IPS-NIHi7 (cell line): ENCODE data around the gene HBA1.
"Not testable (repeated sequence)": the region's sequence is repeated elsewhere in the genome, so short reads cannot be mapped to it uniquely, and the experiment has no call there.

Source experiments
- DNase-seq: peaks from one replicate; pipeline ENCODE4 v3.0.0; 2012; ENCODE audit warnings: mixed read lengths; ENCODE audit errors: extremely low spot score

Gene HBA1

GRCh38 chr16:203246-203645 is 26.8 kb downstream of the HBA1 start:
- no peak for DNase-seq

- not testable (repeated sequence) for DNase-seq
Measured at GRCh38 chr16:204046-204445, 27.6 kb downstream of the HBA1 start.

DNA sequence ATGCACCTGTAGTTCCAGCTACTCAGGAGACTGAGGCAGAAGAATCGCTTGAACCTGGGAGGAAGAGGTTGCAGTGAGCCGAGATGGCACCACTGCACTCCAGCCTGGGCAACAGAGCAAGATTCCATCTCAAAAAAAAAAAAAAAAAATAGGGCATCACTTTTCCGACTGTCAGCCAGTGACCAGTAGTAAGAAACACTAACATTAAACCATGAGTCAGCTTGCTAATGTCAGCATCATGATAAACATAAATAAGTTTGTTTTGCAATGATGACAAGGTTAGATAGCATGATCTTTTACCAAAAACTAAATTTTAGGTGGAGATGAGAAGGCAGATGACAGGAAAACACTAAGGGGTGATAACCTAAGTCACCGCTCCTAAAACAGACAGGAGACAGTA is 32.9 kb downstream of the HBA1 start:
- not testable (repeated sequence) for DNase-seq

DNA sequence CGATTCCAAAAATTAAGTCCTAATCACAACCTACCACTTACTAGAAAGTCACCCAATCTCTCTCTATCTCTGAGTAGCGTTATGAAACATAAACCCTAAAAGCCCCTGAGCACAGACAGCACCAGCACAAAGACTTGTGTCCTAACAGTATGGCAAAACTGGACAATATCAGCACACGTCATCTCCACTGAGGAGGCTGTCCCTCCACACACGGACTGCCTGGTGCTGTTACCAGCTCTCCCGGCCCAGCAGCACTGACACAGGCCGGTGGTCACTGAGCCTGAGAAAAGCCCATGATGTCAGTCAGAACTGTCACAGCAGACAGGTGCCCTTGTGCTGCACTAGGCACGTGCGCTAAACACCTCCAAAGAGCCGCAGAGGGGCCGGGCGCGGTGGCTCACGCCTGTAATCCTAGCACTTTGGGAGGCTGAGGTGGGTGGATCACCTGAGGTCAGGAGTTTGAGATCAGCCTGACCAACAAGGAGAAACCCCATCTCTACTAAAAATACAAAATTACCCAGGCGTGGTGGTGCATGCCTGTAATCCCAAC is 35.2 kb downstream of the HBA1 start:
- DNase-seq: not testable (repeated sequence)

GRCh38 chr16:212999-213398 is 36.5 kb downstream of the HBA1 start:
- no peak for DNase-seq

GRCh38 chr16:220021-220420 is 43.5 kb downstream of the HBA1 start:
- DNase-seq: no peak
